ENCODE results near the gene PPIF. TPM values are rescaled to one million over a fixed set of nuclear protein-coding genes. Genes with fewer than 3 reads are reported as not detected.

Gene PPIF
- total RNA-seq, 4 donors from 2014 or later = 34.2 to 141 (median 94.5) TPM

- DNase-seq (ENCODE audit: low spot score) = no peak
- no peak for ATAC-seq (ENCODE audit: low FRiP score)
- no peak for TF ChIP-seq CTCF (IDR thresholded peaks at IDR 0.05)
These were observed 1.8 kb downstream of the PPIF start for GRCh38 chr10:79349072-79349491.

DNA sequence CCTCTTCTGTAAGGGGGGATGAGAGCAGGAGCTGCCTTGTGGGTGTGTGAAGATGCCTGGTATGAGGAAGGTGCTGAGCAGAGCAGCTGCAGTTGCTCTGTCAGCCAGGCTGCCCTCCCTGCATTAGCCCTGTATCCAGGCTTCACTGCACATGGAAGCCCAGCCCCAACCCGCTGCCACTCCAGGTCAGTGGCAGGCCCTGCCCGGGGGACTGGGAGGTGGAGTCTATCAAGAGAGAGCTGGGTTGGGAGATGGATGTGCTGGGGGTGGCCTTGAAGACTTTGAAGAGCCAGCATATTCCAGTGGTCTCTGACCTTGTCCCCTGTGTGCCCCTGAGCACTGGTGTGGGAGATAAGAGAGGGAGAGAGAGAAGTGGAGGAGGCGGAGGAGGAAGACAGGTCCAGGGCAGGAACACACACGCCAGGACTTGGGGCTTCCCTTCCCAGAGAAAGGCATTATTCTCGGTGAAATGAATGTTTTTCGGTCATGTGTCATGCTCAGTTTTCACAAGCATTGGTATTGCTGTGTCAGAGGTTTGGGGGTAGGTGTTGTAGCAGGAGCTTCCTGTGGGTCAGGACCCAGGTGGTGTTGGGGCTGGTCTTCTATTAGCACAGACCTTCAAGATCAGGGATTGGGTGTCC lies 2.6 kb downstream of the PPIF start:
- DNase-seq (ENCODE audit: low spot score) (no peak), ATAC-seq (ENCODE audit: low FRiP score) (no peak)
- TF ChIP-seq CTCF (IDR thresholded peaks at IDR 0.05) = no peak

- no peak for TF ChIP-seq CTCF (IDR thresholded peaks at IDR 0.05)
- no peak for DNase-seq (ENCODE audit: low spot score)
- ATAC-seq (ENCODE audit: low FRiP score) = no peak
These were observed 3.3 kb downstream of the PPIF start for GRCh38 chr10:79350407-79351154.

DNA sequence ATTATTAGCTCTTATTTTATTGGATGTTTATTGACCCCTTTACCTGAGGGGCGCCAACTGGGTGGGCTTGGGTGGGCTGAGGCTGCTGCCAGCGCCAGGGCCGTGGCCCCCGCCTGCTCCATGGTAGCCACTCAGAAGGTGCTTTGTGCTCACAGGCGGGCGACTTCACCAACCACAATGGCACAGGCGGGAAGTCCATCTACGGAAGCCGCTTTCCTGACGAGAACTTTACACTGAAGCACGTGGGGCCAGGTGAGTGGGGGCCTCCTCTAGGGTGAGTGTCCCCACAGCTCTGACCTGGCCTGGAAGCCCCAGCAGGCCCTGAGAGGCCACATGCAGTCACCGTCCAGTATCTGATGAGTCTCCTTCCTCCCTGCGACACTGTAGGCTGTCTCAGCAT lies 4.1 kb downstream of the PPIF start:
- DNase-seq (ENCODE audit: low spot score) = no peak
- TF ChIP-seq CTCF (IDR thresholded peaks at IDR 0.05) = no peak

DNA sequence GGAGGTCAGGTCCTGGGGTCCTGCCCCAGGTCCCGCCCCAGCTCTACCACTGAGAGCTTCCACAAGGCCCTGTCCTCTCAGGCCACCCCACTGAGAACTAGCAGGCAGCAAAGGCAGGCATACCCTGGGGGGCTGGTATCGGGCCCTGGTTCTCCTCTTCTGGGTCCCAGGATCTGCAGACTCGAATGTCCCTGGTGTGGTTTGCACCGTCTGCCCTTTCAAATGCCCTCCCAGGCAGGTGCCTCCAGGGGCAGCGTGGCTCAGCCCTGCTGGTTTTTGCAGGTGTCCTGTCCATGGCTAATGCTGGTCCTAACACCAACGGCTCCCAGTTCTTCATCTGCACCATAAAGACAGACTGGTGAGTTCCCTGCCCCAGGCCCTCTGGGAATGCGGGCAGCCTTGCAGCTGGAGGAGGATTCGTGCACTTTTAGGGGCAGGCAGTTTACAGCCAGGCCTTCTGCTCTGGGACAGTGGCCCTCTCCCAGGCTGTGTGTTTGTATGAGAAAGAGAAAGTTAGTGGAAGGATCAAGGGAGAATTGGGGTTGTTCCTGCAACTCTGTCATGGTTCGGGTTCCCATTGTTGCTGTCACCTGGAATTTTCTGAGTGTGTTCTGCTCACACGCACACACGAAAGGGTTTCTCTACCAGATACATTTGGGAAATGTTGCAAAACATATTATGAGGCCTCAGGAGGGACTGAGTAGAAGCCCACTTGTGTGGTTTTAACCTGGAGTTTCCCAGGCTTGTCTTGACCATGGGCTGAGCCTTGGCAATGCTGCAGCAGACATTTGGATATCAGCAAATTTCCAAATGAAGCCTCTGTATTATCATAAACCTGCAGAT lies 5.0 kb downstream of the PPIF start:
- no peak for ATAC-seq (ENCODE audit: low FRiP score)
- no peak for DNase-seq (ENCODE audit: low spot score)
- TF ChIP-seq CTCF (IDR thresholded peaks at IDR 0.05) = no peak

More for the DNA sequence above, 4.1 kb downstream of the PPIF start:
- no peak for ATAC-seq (ENCODE audit: low FRiP score)

DNA sequence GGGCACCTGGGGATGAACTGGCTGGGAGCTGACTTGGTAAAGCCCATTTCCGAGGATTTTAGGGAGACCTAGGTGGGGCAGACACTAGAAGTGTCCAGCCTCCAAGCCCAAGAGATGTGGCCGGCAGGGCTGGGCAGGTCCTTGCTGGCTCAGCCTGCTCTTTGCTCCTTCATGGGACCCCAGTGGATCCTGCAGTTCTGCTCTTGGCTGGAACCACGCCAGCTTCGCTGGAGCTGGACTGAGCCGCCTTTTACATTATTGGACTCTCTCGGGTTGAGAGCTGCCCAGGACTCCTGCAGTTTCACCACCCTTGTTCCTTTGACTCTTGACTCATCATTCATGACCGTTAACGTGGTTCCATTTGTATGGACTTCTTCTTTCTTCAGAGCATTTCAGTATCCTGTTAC lies 5.7 kb downstream of the PPIF start:
- DNase-seq (ENCODE audit: low spot score) (no peak), ATAC-seq (ENCODE audit: low FRiP score) (no peak)
- no peak for TF ChIP-seq CTCF (IDR thresholded peaks at IDR 0.05)

Measured in omental fat pad (tissue), 4 donors.